ENCODE results near the gene FZD4.
A peak's percentile ranks its signal among the peaks of the same experiment; 100 is the strongest.
"Not testable (repeated sequence)": the region's sequence is repeated elsewhere in the genome, so short reads cannot be mapped to it uniquely, and the experiment has no call there.

The FZD4 gene

GRCh38 chr11:86937193-86937806 lies 17.9 kb downstream of the FZD4 start:
- DNase-seq (ENCODE audit: low read depth), result not testable (repeated sequence)

- DNase-seq (ENCODE audit: low read depth), result no peak
Observed at GRCh38 chr11:86934926-86935579, 20.1 kb downstream of the FZD4 start.

GRCh38 chr11:86934582-86934900 lies 20.7 kb downstream of the FZD4 start:
- no peak for DNase-seq (ENCODE audit: low read depth)

GRCh38 chr11:86933891-86934581 lies 21.2 kb downstream of the FZD4 start:
- DNase-seq (ENCODE audit: low read depth), result no peak

GRCh38 chr11:86932924-86933875 lies 22.0 kb downstream of the FZD4 start:
- DNase-seq (ENCODE audit: low read depth), result no peak

- DNase-seq (ENCODE audit: low read depth), result no peak
Observed at GRCh38 chr11:86932259-86932585, 23.0 kb downstream of the FZD4 start.

- peak; percentile 83 for DNase-seq (ENCODE audit: low read depth)
Observed at GRCh38 chr11:86931548-86932258, 23.5 kb downstream of the FZD4 start.

- peak; percentile 44 for DNase-seq (ENCODE audit: low read depth)
Observed at GRCh38 chr11:86930957-86931547, 24.1 kb downstream of the FZD4 start.

GRCh38 chr11:86926975-86927374 lies 28.2 kb downstream of the FZD4 start:
- DNase-seq (ENCODE audit: low read depth), result peak; percentile 22

GRCh38 chr11:86923999-86924766 lies 31.0 kb downstream of the FZD4 start:
- peak; percentile 36 for DNase-seq (ENCODE audit: low read depth)

- DNase-seq (ENCODE audit: low read depth), result no peak
Observed at GRCh38 chr11:86922225-86922624, 33.0 kb downstream of the FZD4 start.

- DNase-seq (ENCODE audit: low read depth), result peak; percentile 77
Observed at GRCh38 chr11:86919557-86920210, 35.5 kb downstream of the FZD4 start.

GRCh38 chr11:86918973-86919372 lies 36.2 kb downstream of the FZD4 start:
- peak; percentile 21 for DNase-seq (ENCODE audit: low read depth)

- no peak for DNase-seq (ENCODE audit: low read depth)
Observed at GRCh38 chr11:86918496-86918895, 36.7 kb downstream of the FZD4 start.

- DNase-seq (ENCODE audit: low read depth), result no peak
Observed at GRCh38 chr11:86917589-86917988, 37.6 kb downstream of the FZD4 start.

- DNase-seq (ENCODE audit: low read depth), result peak; percentile 92
Observed at GRCh38 chr11:86916330-86916729, 38.9 kb downstream of the FZD4 start.

GRCh38 chr11:86915850-86916249 lies 39.3 kb downstream of the FZD4 start:
- DNase-seq (ENCODE audit: low read depth), result peak; percentile 24

GRCh38 chr11:86914865-86915519 lies 40.2 kb downstream of the FZD4 start:
- DNase-seq (ENCODE audit: low read depth), result no peak

GRCh38 chr11:86912238-86912637 lies 43.0 kb downstream of the FZD4 start:
- no peak for DNase-seq (ENCODE audit: low read depth)

- peak; percentile 41 for DNase-seq (ENCODE audit: low read depth)
Observed at GRCh38 chr11:86910592-86910991, 44.6 kb downstream of the FZD4 start.

All from EH (cell line).